ENCODE data around the gene NHS. TPM values are rescaled to one million over a fixed set of nuclear protein-coding genes. Genes with fewer than 3 reads are reported as not detected.

NHS gene
- total and polyA plus RNA-seq, 2 of the 4 experiments (the other 2 are of a cell fraction): 0.36 to 0.90 TPM

GRCh38 chrX:17425136-17425535, 50.1 kb downstream of the NHS start:
- Histone ChIP-seq H3K23ac (ENCODE audit: low read depth, low read length) (no peak overlapping the region), H2AK5ac (ENCODE audit: low read depth, low read length) (no peak overlapping the region), H2AFZ (replicated peaks; ENCODE audit: low read length, poor library complexity) (no peak overlapping the region), H3K36me3 (ENCODE audit: control insufficient read depth, insufficient read depth, low read length) (no peaks in the 10 kb centered on the region), H3K56ac (ENCODE audit: extremely low read depth, insufficient read depth, low read length) (no peak overlapping the region), H2BK15ac (ENCODE audit: low read depth, low read length) (no peak overlapping the region), H3K27me3 (ENCODE audit: control insufficient read depth, insufficient read depth, low read length) (peaks cover 3% of the 10 kb centered on the region), H3K27ac (ENCODE audit: insufficient read depth, low read length) (peak overlapping the region; percentile 65; the same call in 1 of the 2 replicates), H4K8ac (ENCODE audit: low read depth in 2 of 2, low read length in 2 of 2) (no peak overlapping the region), H2BK120ac (ENCODE audit: low read depth, low read length) (no peak overlapping the region), H4K5ac (ENCODE audit: low read depth, low read length) (no peak overlapping the region), H3K4ac (ENCODE audit: low read depth, low read length) (no peak overlapping the region), H3K4me3 (ENCODE audit: insufficient read depth, low read depth, low read length) (no peak overlapping the region), H3K4me2 (ENCODE audit: low read depth, low read length) (no peak overlapping the region), H2AK9ac (replicated peaks; ENCODE audit: low read depth, low read length, poor library complexity) (no peak overlapping the region), H4K91ac (ENCODE audit: insufficient read depth, low read depth, low read length) (no peak overlapping the region), H2BK20ac (ENCODE audit: low read depth, low read length) (no peak overlapping the region), H3K4me1 (ENCODE audit: control insufficient read depth, insufficient read depth, low read length) (peaks cover 2% of the 10 kb centered on the region; the same call in 1 of the 2 replicates), H2BK5ac (ENCODE audit: low read depth, low read length, poor library complexity, severe bottlenecking) (no peak overlapping the region), H4K20me1 (ENCODE audit: insufficient read depth, low read length) (no peaks in the 10 kb centered on the region), H3K14ac (replicated peaks; ENCODE audit: low read depth, low read length) (no peak overlapping the region), H3K79me1 (ENCODE audit: low read depth in 1 of 2, low read length in 2 of 2) (0 out of 4 replicates have a peak, but pooled peaks cover 0 to 3% of the 10 kb centered on the region in 2 experiments), H3K9ac (ENCODE audit: low read depth, low read length) (no peak overlapping the region), H3K9me1 (ENCODE audit: insufficient read depth, low read length) (no peaks in the 10 kb centered on the region), H3K9me3 (ENCODE audit: control insufficient read depth, insufficient read depth, low read length) (no peaks in the 10 kb centered on the region), H3K18ac (ENCODE audit: low read depth, low read length) (no peak overlapping the region)
- no peak; the same call in 1 of the 2 replicates for ATAC-seq (ENCODE audit: low read depth)
- intact Hi-C loops (cut with micrococcal nuclease): no loop called here
- in situ Hi-C loops (cut with MboI; ENCODE audit: low sequenced_read_pairs): no loop called here
- WGBS, 2 experiments (ENCODE audit: extremely low coverage in 2 of 2, insufficient read length in 1 of 2): no CpG with 5 or more reads among the region's 6 CpGs
- ChIA-PET POLR2A (ENCODE audit: unreplicated experiment) (no interaction called here), CTCF (interaction anchor here (0.6 to 0.7 kb wide), 2 partner anchors 35 to 92 kb away, joined by 5 read pairs; no protein-coding TSS in a partner anchor)
- dilution Hi-C loops (cut with HindIII; ENCODE audit: low sequenced_read_pairs, unreplicated experiment): no loop called here
- TF ChIP-seq RCOR1 (IDR thresholded peaks at IDR 0.05; ENCODE audit: insufficient replicate concordance, low read length) (no peak), MAZ (IDR thresholded peaks at IDR 0.05; ENCODE audit: borderline replicate concordance, low read depth, low read length) (no peak), ELK1 (IDR thresholded peaks at IDR 0.05; ENCODE audit: borderline replicate concordance, low read depth, low read length) (no peak), RFX5 (IDR thresholded peaks at IDR 0.05; ENCODE audit: low read depth, low read length) (no peak), MXI1 (IDR thresholded peaks at IDR 0.05; ENCODE audit: borderline replicate concordance, low read depth, low read length) (no peak), BHLHE40 (IDR thresholded peaks at IDR 0.05; ENCODE audit: low read depth, low read length) (no peak), MAFK (IDR thresholded peaks at IDR 0.05; ENCODE audit: low read depth, low read length) (no peak), NFE2L2 (IDR thresholded peaks at IDR 0.05; ENCODE audit: low read depth, low read length) (no peak), SMC3 (IDR thresholded peaks at IDR 0.05; ENCODE audit: low read depth, low read length) (no peak), RAD21 (IDR thresholded peaks at IDR 0.05; ENCODE audit: low read length) (no peak), CEBPB (IDR thresholded peaks at IDR 0.05; ENCODE audit: low read depth, low read length) (no peak), CHD1 (IDR thresholded peaks at IDR 0.05; ENCODE audit: low read depth, low read length) (no peak), POLR2A (IDR thresholded peaks at IDR 0.05; ENCODE audit: low read depth, low read length) (no peak), FOS (IDR thresholded peaks at IDR 0.05; ENCODE audit: low read depth, low read length) (no peak)
- TF ChIP-seq, protein P1, sequence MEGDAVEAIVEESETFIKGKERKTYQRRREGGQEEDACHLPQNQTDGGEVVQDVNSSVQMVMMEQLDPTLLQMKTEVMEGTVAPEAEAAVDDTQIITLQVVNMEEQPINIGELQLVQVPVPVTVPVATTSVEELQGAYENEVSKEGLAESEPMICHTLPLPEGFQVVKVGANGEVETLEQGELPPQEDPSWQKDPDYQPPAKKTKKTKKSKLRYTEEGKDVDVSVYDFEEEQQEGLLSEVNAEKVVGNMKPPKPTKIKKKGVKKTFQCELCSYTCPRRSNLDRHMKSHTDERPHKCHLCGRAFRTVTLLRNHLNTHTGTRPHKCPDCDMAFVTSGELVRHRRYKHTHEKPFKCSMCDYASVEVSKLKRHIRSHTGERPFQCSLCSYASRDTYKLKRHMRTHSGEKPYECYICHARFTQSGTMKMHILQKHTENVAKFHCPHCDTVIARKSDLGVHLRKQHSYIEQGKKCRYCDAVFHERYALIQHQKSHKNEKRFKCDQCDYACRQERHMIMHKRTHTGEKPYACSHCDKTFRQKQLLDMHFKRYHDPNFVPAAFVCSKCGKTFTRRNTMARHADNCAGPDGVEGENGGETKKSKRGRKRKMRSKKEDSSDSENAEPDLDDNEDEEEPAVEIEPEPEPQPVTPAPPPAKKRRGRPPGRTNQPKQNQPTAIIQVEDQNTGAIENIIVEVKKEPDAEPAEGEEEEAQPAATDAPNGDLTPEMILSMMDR (conservative IDR thresholded peaks at IDR 0.05; ENCODE audit: low read depth, low read length): no peak
- TF ChIP-seq, protein P2, sequence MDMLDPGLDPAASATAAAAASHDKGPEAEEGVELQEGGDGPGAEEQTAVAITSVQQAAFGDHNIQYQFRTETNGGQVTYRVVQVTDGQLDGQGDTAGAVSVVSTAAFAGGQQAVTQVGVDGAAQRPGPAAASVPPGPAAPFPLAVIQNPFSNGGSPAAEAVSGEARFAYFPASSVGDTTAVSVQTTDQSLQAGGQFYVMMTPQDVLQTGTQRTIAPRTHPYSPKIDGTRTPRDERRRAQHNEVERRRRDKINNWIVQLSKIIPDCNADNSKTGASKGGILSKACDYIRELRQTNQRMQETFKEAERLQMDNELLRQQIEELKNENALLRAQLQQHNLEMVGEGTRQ (IDR thresholded peaks at IDR 0.05; ENCODE audit: low read depth, low read length): no peak
- peak; percentile 31 for DNase-seq
- BruUV-seq (replicated peaks): no TSS peak
